K562 (cell line): ENCODE measurements around the gene EXOC3L1. TPM values are rescaled to one million over a fixed set of nuclear protein-coding genes. Genes with fewer than 3 reads are reported as not detected.
A peak's percentile ranks its signal among the peaks of the same experiment; 100 is the strongest.

ENCODE experiments used
- ADNP ChIP-seq: fragments of 200-800 bp; sonication (Bioruptor generic); IDR thresholded peaks from 2 replicates; pipeline ENCODE4 v1.6.1; 2016; ENCODE audit warnings: missing genetic modification characterization, missing compliant biosample characterization
- ARID3B ChIP-seq: fragments of 250-450 bp; sonication (Bioruptor Pico); IDR thresholded peaks from 2 replicates; pipeline ENCODE4 v1.4.0; 2020; ENCODE audit warnings: borderline replicate concordance
- DEAF1 ChIP-seq: fragments of 450-650 bp; formaldehyde crosslinking; IDR thresholded peaks from 2 replicates; pipeline ENCODE4 v1.4.0; 2020; ENCODE audit warnings: mild to moderate bottlenecking, moderate library complexity
- GABPB2 ChIP-seq: fragments of 250-450 bp; sonication (Bioruptor Pico); conservative IDR thresholded peaks from 2 replicates; pipeline ENCODE4 v1.5.1; 2021; ENCODE audit warnings: mild to moderate bottlenecking
- GATAD2B ChIP-seq: fragments of 450-650 bp; IDR thresholded peaks from 2 replicates; pipeline ENCODE4 v1.6.1; 2017; ENCODE audit warnings: mild to moderate bottlenecking, borderline replicate concordance
- PHB2 ChIP-seq: fragments of 450-650 bp; IDR thresholded peaks from 2 replicates; pipeline ENCODE4 v1.6.1; 2017; ENCODE audit warnings: low read depth
- PKNOX1 ChIP-seq: fragments of 450-650 bp; IDR thresholded peaks from 2 replicates; pipeline ENCODE4 v1.6.1; 2016
- PYGO2 ChIP-seq: fragments of 450-650 bp; IDR thresholded peaks from 2 replicates; pipeline ENCODE4 v1.6.1; 2016; ENCODE audit warnings: mild to moderate bottlenecking, missing genetic modification characterization, moderate library complexity, missing compliant biosample characterization
- REST ChIP-seq, 2 experiments: fragments of 450-650 bp; formaldehyde crosslinking in 1 of 2; IDR thresholded peaks; 2 replicates each; pipeline versions ENCODE4 v1.4.0 to v1.6.1; 2014 to 2020; ENCODE audit warnings: mild to moderate bottlenecking in 2 of 2, borderline replicate concordance in 1 of 2, low read depth in 1 of 2
- SETDB1 ChIP-seq: IDR thresholded peaks from one replicate; pipeline ENCODE4 v1.6.1; 2012; ENCODE audit warnings: low read length, control low read depth, inconsistent platforms
- THRA ChIP-seq: fragments of 450-650 bp; IDR thresholded peaks from 2 replicates; pipeline ENCODE4 v1.6.1; 2017; ENCODE audit warnings: mild to moderate bottlenecking, moderate library complexity
- USF2 ChIP-seq: sonication (generic); formaldehyde crosslinking; IDR thresholded peaks from 2 replicates; pipeline ENCODE4 v1.5.0; 2020; ENCODE audit warnings: missing genetic modification reagents
- polyA plus RNA-seq, 8 experiments: library from polyadenylated mRNA; depleted of rRNA in 4 of 8; stranded (reverse) in 5 of 8; unstranded in 3 of 8; fragments of >200 nt; fragmentation: Nextera tagmentation in 2 of 8; fragmentation: Illumina TruSeq in 1 of 8; extraction: Ambion mirVana in 2 of 8; extraction: Trizol in 1 of 8; gene quantifications; 2 replicates each; pipeline versions ENCODE4 v1.2.1 to v1.2.3, GENCODE V29; 2011 to 2014; ENCODE audit warnings: inconsistent platforms in 1 of 8, missing spikeins in 1 of 8
- total RNA-seq, 7 experiments: library from RNA; depleted of rRNA in 6 of 7; stranded (reverse); fragments of >200 nt in 6 of 7; fragmentation: Illumina TruSeq in 2 of 7; extraction: Trizol in 2 of 7; gene quantifications; 2 replicates each; pipeline versions ENCODE4 v1.2.1 to v1.2.3, GENCODE V29; 2011 to 2021; ENCODE audit warnings: low replicate concordance in 1 of 7

The EXOC3L1 gene
- total and polyA plus RNA-seq, 9 of the 15 experiments (the other 6 are each of a cell fraction or from before 2014, with no cell fraction given): 0.08 TPM; not detected in 8

- TF ChIP-seq THRA: no peak
- no peak for TF ChIP-seq ADNP (tag)
- TF ChIP-seq PKNOX1: peak; percentile 44
- no peak for TF ChIP-seq SETDB1
- TF ChIP-seq USF2 (CRISPR knock-in tag): no peak
- no peak for TF ChIP-seq ARID3B (CRISPR knock-in tag)
- TF ChIP-seq GATAD2B: peak; percentile 79; the same call in 1 of the 2 replicates
- TF ChIP-seq PYGO2 (tag): no peak
- TF ChIP-seq REST (IDR thresholded peaks at IDR 0.05; ENCODE audit: borderline replicate concordance): no peak
- TF ChIP-seq REST (CRISPR knock-in tag; IDR thresholded peaks at IDR 0.05; ENCODE audit: low read depth): no peak; the same call in 1 of the 2 replicates
- no peak for TF ChIP-seq DEAF1
- no peak for TF ChIP-seq GABPB2 (CRISPR knock-in tag)
- no peak for TF ChIP-seq PHB2
Observed at GRCh38 chr16:67191995-67192681, 2.2 kb upstream of the EXOC3L1 start, which contains the start of gene E2F4 (continued).
